ENCODE measurements around the gene TENT4B. TPM values are rescaled to one million over a fixed set of nuclear protein-coding genes. Genes with fewer than 3 reads are reported as not detected.

The TENT4B gene
- polyA plus RNA-seq, 1 of the 3 experiments (the other 2 are of a cell fraction): 5.6 TPM

DNA sequence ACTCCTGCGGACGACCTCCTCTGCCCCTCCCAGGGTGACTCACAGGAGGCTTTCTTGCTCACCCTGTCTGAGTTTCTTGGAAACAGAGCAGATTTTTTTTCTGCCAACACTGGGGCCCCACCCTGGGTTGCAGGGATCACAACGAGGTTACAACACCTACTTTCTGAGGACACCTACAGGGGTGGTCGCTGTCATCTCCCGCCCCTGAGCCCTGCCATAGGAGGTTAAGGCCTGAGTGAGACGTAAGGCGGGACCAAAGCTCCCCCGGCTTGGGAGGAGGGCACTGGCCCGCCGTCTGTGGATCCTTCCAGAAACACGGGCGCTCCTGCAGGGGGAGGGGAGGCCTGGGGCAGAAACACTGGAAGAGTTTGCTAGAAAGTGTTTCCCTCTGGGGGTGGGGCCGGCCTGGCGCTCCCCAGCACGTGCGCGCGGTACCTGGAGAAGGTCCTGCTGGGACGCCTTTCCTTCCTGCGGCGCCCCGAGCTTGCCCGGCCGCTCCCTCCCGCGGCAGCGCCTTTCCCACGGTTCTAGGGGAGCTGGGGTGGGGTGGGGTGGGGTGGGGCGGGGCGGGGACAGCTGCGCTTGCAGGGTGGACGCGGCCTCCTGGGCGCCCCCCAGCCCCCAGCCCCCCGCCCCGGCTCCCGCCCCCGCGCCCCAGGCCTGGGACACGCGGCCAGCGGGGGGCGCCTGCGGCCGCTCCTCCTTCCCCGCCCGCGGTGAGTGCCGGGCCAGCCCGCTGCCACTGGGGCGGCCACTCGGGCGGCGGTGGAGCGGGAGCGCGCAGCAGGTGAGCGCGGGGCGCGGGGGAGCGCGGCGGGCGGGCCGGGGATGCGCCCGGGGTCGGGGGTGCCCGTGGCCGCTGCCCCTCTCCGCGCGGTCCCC lies 92.6 kb downstream of the TENT4B start:
- H3K36me3 ChIP-seq (replicated peaks in 1 of 2; ENCODE audit: control insufficient read depth in 1 of 2, insufficient read depth in 2 of 2, low read length in 1 of 2): no peaks in the 10 kb centered on the region
- no peaks in the 10 kb centered on the region for H3K27me3 ChIP-seq (ENCODE audit: insufficient read depth)
- WGBS (ENCODE audit: low lambda C conversion rate): 8% methylated on average over 21 of the region's 74 CpGs
- ChIA-PET POLR2A (interaction anchor here (0.8 to 1.4 kb wide), 5 partner anchors 9 to 109 kb away, joined by 3 to 4 read pairs (median 3); no protein-coding TSS in a partner anchor), CTCF (interaction anchor here (0.6 to 3.0 kb wide), 18 partner anchors 9 to 420 kb away, joined by 3 to 9 read pairs (median 4); partner anchors contain the start of gene CNEP1R1)
- H3K4me3 ChIP-seq (ENCODE audit: low read depth in 2 of 2, low read length in 1 of 2): peak overlapping the region; percentile 66 to 75
- TF ChIP-seq POLR2AphosphoS5 (IDR thresholded peaks at IDR 0.05; ENCODE audit: low read depth, low read length) (no peak), NFIC (IDR thresholded peaks at IDR 0.05; ENCODE audit: borderline replicate concordance) (no peak), SMC3 (IDR thresholded peaks at IDR 0.05; ENCODE audit: low read depth, low read length) (peak; percentile 11), FOSL2 (IDR thresholded peaks at IDR 0.05; ENCODE audit: borderline replicate concordance, low read depth) (0 out of 2 replicates have a peak, but pooled peaks have one; percentile 21), MXI1 (IDR thresholded peaks at IDR 0.05; ENCODE audit: low read depth, low read length) (peak; percentile 48; the same call in 1 of the 2 replicates), CHD2 (IDR thresholded peaks at IDR 0.05; ENCODE audit: low read length, partially characterized antibody) (no peak), JUND (IDR thresholded peaks at IDR 0.05) (no peak), RAD21 (IDR thresholded peaks at IDR 0.05; ENCODE audit: low read length) (peak; percentile 33; the same call in 1 of the 2 replicates)
- TF ChIP-seq, protein P1, sequence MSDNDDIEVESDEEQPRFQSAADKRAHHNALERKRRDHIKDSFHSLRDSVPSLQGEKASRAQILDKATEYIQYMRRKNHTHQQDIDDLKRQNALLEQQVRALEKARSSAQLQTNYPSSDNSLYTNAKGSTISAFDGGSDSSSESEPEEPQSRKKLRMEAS (IDR thresholded peaks at IDR 0.05; ENCODE audit: low read depth): peak; percentile 43; the same call in 1 of the 2 replicates
- TF ChIP-seq, protein P2, sequence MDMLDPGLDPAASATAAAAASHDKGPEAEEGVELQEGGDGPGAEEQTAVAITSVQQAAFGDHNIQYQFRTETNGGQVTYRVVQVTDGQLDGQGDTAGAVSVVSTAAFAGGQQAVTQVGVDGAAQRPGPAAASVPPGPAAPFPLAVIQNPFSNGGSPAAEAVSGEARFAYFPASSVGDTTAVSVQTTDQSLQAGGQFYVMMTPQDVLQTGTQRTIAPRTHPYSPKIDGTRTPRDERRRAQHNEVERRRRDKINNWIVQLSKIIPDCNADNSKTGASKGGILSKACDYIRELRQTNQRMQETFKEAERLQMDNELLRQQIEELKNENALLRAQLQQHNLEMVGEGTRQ (IDR thresholded peaks at IDR 0.05; ENCODE audit: borderline replicate concordance, low read depth, low read length): no peak
- TF ChIP-seq, protein P3, sequence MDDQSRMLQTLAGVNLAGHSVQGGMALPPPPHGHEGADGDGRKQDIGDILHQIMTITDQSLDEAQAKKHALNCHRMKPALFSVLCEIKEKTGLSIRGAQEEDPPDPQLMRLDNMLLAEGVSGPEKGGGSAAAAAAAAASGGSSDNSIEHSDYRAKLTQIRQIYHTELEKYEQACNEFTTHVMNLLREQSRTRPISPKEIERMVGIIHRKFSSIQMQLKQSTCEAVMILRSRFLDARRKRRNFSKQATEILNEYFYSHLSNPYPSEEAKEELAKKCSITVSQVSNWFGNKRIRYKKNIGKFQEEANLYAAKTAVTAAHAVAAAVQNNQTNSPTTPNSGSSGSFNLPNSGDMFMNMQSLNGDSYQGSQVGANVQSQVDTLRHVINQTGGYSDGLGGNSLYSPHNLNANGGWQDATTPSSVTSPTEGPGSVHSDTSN (IDR thresholded peaks at IDR 0.05): no peak
- peak overlapping the region; percentile 61 for H3K9ac ChIP-seq
- peak overlapping the region; percentile 96 for H3K4me2 ChIP-seq
- peaks cover 5% of the 10 kb centered on the region; the same call in 1 of the 2 replicates for H3K79me2 ChIP-seq (ENCODE audit: insufficient read depth)
- no peaks in the 10 kb centered on the region for H3F3A ChIP-seq (replicated peaks; ENCODE audit: insufficient read depth)
- H3K4me1 ChIP-seq (ENCODE audit: control insufficient read depth in 1 of 2, insufficient read depth in 2 of 2, low read depth in 1 of 2, low read length in 1 of 2): peaks cover 0 to 13% of the 10 kb centered on the region in 2 experiments; a peak in 1 of 4 replicates
- no peaks in the 10 kb centered on the region for H3K9me2 ChIP-seq
- DNase-seq: peak; percentile 93
- H3K27ac ChIP-seq (ENCODE audit: low read depth in 2 of 2, low read length in 1 of 2): peak overlapping the region in 1 of 2 experiments; percentile 61; a peak in 1 of 4 replicates
- no peaks in the 10 kb centered on the region for H3K9me3 ChIP-seq
- H2AFZ ChIP-seq (ENCODE audit: low read depth): peak overlapping the region; percentile 94
- H4K20me1 ChIP-seq (ENCODE audit: insufficient read depth): no peaks in the 10 kb centered on the region

All from SK-N-SH (cell line).